ENCODE measurements around the gene SYCN. TPM values are rescaled to one million over a fixed set of nuclear protein-coding genes. Genes with fewer than 3 reads are reported as not detected.

Gene SYCN
- total RNA-seq, 1 experiment from 2014 or later = not detected

- no peak for TF ChIP-seq CTCF (IDR thresholded peaks at IDR 0.05; ENCODE audit: unreplicated experiment)
- H3K9me3 Mint-ChIP-seq (ENCODE audit: unreplicated experiment) = no peaks in the 10 kb centered on the region
- intact Hi-C loops (cut with micrococcal nuclease) = no loop called here
- ChIA-PET CTCF (interaction anchor here (0.7 kb wide), 1 partner anchor 160 kb away, joined by 3 read pairs; no protein-coding TSS in a partner anchor), POLR2A (interaction anchor here (0.7 kb wide), 1 partner anchor 540 kb away, joined by 4 read pairs; no protein-coding TSS in a partner anchor)
- no TSS peak for BruUV-seq (replicated peaks)
- no peak overlapping the region for H3K27ac Mint-ChIP-seq (ENCODE audit: low read depth, unreplicated experiment)
- H3K4me3 Mint-ChIP-seq (ENCODE audit: unreplicated experiment) = no peak overlapping the region
- H3K36me3 Mint-ChIP-seq (ENCODE audit: insufficient read depth, unreplicated experiment) = peaks cover 6% of the 10 kb centered on the region
- no peak for DNase-seq (ENCODE audit: unreplicated experiment)
- no peaks in the 10 kb centered on the region for H3K27me3 Mint-ChIP-seq (ENCODE audit: insufficient read depth, unreplicated experiment)
- H3K4me1 Mint-ChIP-seq (ENCODE audit: insufficient read depth, unreplicated experiment) = peaks cover 5% of the 10 kb centered on the region
Observed at GRCh38 chr19:39166571-39167391, 37.3 kb downstream of the SYCN start.

GRCh38 chr19:39165857-39166256, 38.2 kb downstream of the SYCN start:
- Mint-ChIP-seq H3K27me3 (ENCODE audit: insufficient read depth, unreplicated experiment) (no peaks in the 10 kb centered on the region), H3K4me3 (ENCODE audit: unreplicated experiment) (no peak overlapping the region), H3K9me3 (ENCODE audit: unreplicated experiment) (no peaks in the 10 kb centered on the region), H3K36me3 (ENCODE audit: insufficient read depth, unreplicated experiment) (peaks cover 6% of the 10 kb centered on the region), H3K4me1 (ENCODE audit: insufficient read depth, unreplicated experiment) (peaks cover 14% of the 10 kb centered on the region), H3K27ac (ENCODE audit: low read depth, unreplicated experiment) (no peak overlapping the region)
- no peak for TF ChIP-seq CTCF (IDR thresholded peaks at IDR 0.05; ENCODE audit: unreplicated experiment)
- ChIA-PET POLR2A (interaction anchor here (0.7 kb wide), 1 partner anchor 541 kb away, joined by 4 read pairs; no protein-coding TSS in a partner anchor), CTCF (interaction anchor here (0.7 kb wide), 1 partner anchor 161 kb away, joined by 3 read pairs; no protein-coding TSS in a partner anchor)
- intact Hi-C loops (cut with micrococcal nuclease) = no loop called here
- no TSS peak for BruUV-seq (replicated peaks)
- DNase-seq (ENCODE audit: unreplicated experiment) = no peak

DNA sequence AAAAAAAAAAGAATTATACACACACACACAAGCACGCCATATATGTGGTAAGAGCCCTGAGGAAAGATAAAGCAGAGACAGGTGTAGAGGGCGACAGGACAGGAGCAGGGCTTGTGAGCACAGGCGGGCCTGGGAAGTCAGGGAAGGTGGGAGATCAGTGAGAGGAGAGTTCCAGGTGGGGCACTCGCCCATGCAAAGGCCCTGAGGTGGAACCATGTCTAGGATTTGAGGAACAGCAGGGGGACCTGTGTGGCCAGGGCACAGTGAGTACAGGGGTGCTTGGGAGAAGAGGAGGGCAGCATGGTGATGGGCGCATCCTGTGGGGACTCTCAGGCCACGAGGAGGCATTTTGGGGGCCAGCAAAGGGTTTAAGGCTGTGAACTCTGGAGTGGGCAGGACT, 39.8 kb downstream of the SYCN start:
- ChIA-PET CTCF (no interaction called here), POLR2A (no interaction called here)
- Mint-ChIP-seq H3K4me1 (ENCODE audit: insufficient read depth, unreplicated experiment) (peaks cover 22% of the 10 kb centered on the region), H3K36me3 (ENCODE audit: insufficient read depth, unreplicated experiment) (peaks cover 4% of the 10 kb centered on the region), H3K4me3 (ENCODE audit: unreplicated experiment) (no peak overlapping the region), H3K9me3 (ENCODE audit: unreplicated experiment) (no peaks in the 10 kb centered on the region), H3K27me3 (ENCODE audit: insufficient read depth, unreplicated experiment) (no peaks in the 10 kb centered on the region), H3K27ac (ENCODE audit: low read depth, unreplicated experiment) (no peak overlapping the region)
- no peak for TF ChIP-seq CTCF (IDR thresholded peaks at IDR 0.05; ENCODE audit: unreplicated experiment)
- intact Hi-C loops (cut with micrococcal nuclease) = no loop called here
- BruUV-seq (replicated peaks) = no TSS peak
- no peak for DNase-seq (ENCODE audit: unreplicated experiment)

DNA sequence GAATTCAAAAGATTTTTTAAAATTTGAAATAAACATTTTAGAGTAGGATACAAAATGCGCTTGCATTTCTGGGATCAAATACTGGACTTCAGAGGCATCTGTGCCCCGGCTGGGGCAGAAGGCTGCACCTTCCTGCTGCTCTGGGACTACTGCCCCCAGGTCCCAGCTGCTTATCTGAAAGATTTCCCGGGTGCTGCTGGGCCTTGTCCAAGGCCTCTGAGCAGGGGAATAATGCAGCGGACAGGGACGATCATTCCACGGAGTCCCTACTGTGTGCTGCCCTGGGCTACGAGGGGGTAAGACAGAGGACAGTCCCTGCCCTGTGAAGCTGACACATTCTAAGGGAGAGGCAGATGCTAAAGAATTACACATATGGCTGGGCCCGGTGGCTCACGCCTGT, 40.4 kb downstream of the SYCN start:
- no peaks in the 10 kb centered on the region for H3K9me3 Mint-ChIP-seq (ENCODE audit: unreplicated experiment)
- ChIA-PET CTCF (no interaction called here), POLR2A (no interaction called here)
- TF ChIP-seq CTCF (IDR thresholded peaks at IDR 0.05; ENCODE audit: unreplicated experiment) = no peak
- intact Hi-C loops (cut with micrococcal nuclease) = no loop called here
- no peaks in the 10 kb centered on the region for H3K36me3 Mint-ChIP-seq (ENCODE audit: insufficient read depth, unreplicated experiment)
- no peaks in the 10 kb centered on the region for H3K27me3 Mint-ChIP-seq (ENCODE audit: insufficient read depth, unreplicated experiment)
- H3K27ac Mint-ChIP-seq (ENCODE audit: low read depth, unreplicated experiment) = no peak overlapping the region
- BruUV-seq (replicated peaks) = no TSS peak
- peaks cover 22% of the 10 kb centered on the region for H3K4me1 Mint-ChIP-seq (ENCODE audit: insufficient read depth, unreplicated experiment)
- no peak overlapping the region for H3K4me3 Mint-ChIP-seq (ENCODE audit: unreplicated experiment)
- DNase-seq (ENCODE audit: unreplicated experiment) = no peak

Data from MCF 10A (cell line).